HK-2 (cell line): ENCODE data around the gene SLBP.

Experiments
- DNase-seq: peaks from one replicate; pipeline ENCODE4 v3.0.0-alpha.2; 2018; ENCODE audit not compliant: unreplicated experiment

Gene SLBP

GRCh38 chr4:1655081-1655480 is 57.0 kb downstream of the SLBP start:
- DNase-seq, result no peak

GRCh38 chr4:1654216-1654955 is 57.7 kb downstream of the SLBP start:
- no peak for DNase-seq

- no peak for DNase-seq
Measured at GRCh38 chr4:1653776-1654175, 58.3 kb downstream of the SLBP start.

- DNase-seq, result no peak
Measured at GRCh38 chr4:1652088-1652487, 60.0 kb downstream of the SLBP start.

GRCh38 chr4:1651609-1652008 is 60.5 kb downstream of the SLBP start:
- DNase-seq, result no peak

GRCh38 chr4:1648962-1649361 is 63.2 kb downstream of the SLBP start:
- no peak for DNase-seq

- DNase-seq, result no peak
Measured at GRCh38 chr4:1647432-1647831, 64.7 kb downstream of the SLBP start.

- no peak for DNase-seq
Measured at GRCh38 chr4:1646690-1647089, 65.4 kb downstream of the SLBP start.

GRCh38 chr4:1644891-1645657 is 67.0 kb downstream of the SLBP start:
- no peak for DNase-seq

- DNase-seq, result no peak
Measured at GRCh38 chr4:1643971-1644735, 68.0 kb downstream of the SLBP start.
